NOMO-1 treated with dmso at 0.1 percent for 144 hours (cell line): ENCODE results near the gene RANBP2.

Experiments used
- DNase-seq: peaks from one replicate; lab custom pipeline; 2025; ENCODE audit not compliant: unreplicated experiment; lab: John Stamatoyannopoulos, UW

The RANBP2 gene

DNA sequence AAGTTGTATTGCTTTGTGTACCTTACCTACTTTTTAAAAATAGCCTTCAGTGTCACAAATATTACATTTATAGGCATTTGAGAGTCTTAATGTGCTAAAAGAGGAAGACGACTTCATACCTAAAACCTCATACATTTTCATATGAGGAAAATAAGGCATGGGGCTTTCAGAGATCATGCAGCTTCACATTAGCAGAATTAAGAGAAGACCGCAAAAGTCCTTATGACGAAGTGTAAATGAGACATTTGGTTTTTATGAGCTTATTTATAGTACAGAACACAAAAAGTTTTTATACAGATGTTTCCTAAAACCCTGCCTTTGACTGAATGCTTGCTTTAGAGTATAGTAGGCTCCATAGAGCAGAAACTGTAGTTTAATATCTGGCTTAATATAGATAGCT, 57.2 kb downstream of the RANBP2 start:
- no peak for DNase-seq

DNA sequence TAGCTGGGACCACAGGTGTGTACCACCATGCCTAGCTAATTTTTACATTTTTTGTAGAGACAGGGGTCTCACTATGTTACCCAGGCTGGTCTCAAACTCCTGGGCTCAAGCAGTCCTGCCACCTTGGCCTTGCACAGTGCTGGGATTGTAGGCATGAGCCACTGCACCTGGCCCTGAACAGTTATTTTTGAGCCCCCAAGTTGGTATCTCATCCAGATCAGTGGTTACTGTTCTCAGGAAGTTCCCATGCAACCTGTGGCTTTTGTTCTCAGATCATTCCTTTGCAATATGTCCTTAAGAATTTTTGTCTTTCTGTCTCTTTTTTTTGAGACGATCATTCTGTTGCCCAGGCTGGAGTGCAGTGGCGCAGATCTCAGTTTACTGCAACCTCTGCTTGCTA, 59.6 kb downstream of the RANBP2 start:
- DNase-seq, result no peak

- DNase-seq, result no peak
Measured at GRCh38 chr2:108786008-108786353, 66.7 kb downstream of the RANBP2 start.

DNA sequence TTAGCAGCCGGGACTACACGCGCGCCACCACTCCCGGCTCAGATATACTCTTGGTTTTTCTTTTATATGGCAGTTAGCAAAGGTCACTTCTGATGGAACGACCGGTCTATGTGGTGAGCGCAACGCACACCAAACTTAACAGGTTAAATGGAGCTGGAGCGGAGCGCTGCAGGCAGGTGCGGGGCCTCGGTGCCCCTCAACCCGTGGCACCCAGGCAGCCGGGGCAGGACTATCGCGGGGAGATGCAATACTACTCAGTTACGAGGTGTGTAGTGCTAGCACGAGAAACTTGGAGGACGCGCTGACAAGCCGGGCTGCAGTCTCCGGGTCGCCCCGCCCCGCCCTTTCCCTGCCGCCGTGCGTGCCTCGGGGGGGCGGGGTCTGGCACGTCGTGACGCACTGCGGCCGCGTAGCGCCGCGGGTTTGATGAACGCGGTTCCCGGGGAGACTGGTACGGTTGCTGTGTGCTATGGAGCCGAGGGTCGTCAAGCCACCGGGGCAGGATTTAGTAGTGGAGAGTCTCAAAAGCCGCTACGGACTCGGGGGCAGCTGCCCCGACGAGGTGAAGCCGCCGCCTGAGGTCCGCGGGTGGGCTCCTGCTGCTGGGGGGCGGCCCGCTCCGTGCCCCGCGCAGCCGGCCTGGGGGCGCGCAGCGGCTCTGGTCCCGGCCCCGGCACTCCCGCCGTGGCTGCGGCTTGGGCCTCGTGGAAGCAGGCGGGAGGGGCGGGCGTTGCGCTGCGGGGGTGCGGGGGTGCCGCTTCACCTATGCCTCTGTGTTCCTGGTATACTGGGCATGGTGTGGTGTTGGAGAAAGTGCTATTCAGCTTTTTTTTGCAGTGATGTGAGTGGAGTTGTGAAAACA, 67.3 kb downstream of the RANBP2 start, which contains the start of gene CCDC138:
TSS of gene CCDC138 (plus strand) at position 418 of the 862 bp plus-strand sequence. CDS start at position 470, 52 bp downstream.
- peak; percentile 84 for DNase-seq

DNA sequence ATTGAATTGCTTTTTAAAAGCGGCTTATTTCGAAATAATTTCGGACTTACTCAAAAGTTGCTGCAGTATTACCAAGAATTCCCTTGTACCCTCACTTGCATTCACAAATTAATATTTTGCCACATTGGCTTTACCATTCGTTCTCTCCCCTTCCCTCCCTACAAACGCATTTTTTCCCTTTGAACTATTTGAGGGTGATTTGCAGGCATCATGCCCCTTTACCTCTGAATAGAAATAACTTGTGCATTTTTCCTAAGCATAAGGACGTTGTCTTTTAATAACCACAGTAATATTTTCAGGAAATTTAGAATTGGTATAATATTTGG, 67.9 kb downstream of the RANBP2 start:
- DNase-seq, result no peak

DNA sequence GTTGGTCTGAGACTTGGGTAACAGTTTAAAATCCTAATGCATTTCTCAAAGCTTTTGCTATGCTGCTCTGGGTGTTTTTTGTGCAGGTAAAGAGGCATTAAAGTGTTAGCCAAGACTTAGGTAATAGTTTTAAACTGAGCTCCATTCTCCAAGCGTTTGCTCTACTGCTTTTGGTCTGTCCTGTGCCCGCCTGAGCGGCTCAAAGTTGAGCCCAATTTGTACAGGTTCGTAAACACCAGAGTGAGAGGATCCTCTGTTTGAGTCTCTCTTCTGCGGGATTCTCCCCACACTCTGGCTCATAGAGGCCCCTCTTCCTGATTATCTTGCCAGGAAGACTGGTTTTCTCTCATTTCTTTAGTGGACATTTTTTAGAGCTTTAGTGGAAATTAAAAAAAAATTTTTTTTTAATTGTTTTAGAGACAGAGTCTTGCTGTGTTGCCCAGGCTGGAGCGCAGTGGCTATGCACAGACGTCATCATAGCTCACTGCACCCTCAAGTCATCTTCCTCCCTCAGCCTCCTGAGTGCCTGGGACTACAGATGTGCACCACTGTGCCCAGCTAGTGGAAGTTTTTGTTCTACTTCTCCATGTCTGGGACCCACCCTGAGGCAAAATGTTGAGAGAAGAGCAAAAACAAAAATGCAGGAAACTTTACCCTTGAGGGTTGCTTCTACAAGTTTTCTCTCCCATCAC, 83.9 kb downstream of the RANBP2 start:
- no peak for DNase-seq

DNA sequence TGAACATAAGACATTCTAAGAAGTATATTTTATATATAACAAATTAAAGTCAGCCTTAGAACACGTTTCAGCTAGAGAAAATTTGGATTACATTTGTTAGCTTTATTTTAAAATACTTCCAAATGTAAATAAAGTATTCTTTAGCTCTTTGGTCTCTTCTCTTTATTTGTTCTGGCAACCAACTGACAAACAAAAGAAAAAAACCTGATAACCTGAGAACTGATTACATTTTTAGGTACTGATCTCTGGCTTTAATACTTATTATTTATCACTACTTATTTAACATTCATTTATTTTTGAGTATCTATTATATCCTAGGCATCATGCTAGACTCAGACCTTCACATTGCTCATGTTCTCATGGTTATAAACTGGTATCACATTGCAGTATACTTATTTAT, 85.8 kb downstream of the RANBP2 start:
- DNase-seq, result no peak

DNA sequence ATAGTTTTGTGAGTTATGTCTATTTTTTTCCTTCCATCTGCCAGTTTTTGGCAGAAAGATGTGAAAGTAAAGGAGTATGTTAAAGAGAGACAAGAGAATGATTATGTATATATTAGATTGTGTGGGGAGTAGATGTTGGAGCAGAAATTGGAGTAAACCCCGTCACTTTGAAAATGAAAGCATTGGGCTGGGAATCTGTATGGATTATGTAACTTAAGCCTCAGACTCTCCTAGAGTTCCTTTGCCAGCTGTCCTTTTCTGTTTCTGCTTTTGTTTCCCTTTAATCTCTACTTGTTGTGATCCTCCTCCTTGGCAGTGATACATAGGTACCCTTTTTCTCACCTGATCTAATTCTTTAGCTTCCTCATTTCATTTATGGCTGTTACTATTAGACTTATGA, 86.5 kb downstream of the RANBP2 start:
- DNase-seq, result no peak

DNA sequence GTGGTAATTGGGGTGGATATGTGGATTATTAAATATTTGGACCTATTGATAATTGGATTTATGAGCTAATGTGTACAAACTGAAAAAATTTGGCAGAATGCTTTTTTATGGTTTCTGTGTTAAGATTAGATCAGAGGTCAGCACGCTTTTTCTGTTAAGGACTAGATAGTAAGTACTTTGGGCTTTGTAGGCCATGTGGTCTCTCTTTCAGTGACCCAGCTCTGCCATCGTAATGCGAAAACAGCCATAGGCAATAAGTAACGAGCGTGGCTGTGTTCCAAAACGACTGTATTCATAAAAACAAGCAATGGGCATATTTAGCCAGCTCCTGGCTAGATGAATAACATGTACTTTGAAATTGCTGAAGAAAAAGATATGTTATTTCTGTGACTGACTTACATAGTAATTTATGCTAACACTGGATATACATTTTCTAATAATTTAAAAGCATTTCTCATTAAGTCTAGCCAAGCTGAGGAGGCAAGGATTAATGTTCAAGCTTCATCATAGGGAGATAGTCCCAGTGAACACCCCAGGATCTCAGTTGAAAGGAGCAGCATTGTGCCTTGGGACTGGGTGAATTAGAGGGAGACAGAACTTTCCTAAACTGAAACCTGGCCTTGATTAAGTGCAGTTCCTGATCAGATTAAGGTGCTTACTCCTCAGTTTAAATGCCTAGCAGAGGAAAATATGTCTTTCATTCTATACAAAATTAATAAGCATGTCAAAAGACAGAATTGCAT, 87.3 kb downstream of the RANBP2 start:
- DNase-seq, result no peak

DNA sequence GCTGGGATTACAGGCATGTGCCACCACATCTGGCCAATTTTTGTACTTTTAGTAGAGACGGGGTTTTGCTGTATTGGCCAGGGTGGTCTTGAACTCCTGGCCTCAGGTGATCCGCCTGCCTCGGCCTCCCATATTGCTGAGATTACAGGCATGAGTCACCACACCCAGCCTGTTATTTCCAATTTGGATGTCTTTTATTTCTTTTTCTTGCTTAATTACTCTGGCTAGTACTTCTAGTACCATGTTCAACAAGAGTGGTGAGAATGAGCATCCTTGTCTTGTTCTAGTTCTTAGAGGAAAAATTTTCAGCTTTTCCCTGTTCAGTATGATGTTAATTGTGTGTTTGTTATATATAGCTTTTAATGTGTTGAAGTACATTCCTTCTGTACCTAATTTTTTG, 90.7 kb downstream of the RANBP2 start:
- no peak for DNase-seq

DNA sequence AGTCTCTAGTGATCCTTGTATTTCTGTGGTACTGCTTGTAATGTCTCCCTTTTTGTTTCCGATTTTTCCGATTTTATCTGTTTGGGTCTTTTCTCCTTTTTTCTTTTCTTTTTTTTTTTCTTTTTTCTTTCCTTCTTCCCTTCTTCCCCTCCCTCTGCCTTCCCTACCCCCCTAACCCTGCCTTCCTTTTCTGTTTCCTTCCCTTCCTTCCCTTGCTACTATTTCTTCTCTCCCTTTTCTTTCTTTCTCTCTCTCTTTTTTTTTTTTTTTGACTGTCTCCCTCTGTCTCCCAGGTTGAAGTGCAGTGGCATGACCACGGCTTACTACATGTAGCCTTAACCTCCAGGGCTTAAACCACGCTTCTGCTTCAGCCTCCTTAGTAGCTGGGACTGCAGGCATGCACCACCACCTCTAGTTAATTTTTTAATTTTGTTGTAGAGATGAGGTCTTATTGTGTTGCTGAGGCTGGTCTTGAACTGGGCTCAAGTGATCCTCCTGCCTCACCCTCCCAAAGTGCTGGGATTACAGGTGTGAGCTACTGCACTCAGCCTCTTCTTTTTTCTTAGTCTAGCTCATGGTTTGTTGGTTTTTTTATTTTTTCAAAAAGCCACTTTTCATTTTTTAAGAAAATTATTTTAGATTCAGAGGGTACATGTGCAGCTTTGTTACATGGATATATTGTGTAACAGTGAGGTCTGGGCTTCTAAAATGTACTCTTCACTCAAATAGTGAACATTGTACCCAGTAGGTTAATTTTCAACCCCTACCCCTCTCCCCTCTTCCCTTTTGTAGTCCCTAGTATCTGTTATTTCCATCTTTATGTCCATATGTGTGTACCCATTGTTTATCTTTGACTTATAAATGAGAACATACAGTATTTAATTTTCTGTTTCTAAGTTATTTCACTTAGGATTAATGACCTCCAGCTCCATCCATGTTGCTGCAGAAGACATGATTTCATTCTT, 92.0 kb downstream of the RANBP2 start:
- no peak for DNase-seq

- no peak for DNase-seq
Measured at GRCh38 chr2:108813732-108814131, 94.5 kb downstream of the RANBP2 start.

DNA sequence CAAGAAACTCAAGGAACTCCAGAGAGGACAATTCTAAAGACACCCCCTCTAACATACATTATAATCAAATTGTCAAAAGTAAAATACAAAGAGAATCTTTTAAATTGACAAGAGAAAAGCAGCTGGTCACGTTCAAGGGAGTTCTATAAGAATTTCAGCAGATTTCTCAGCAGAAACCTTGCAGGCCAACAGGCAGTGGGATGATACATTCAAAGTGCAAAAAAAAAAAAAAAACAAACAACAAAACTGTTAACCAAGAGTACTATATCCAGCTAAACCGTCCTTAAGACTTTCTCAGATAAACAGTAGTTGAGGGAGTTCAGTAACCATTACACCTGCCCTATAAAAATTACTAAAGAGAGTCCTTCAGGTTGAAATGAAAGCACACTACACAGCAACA, 101.2 kb downstream of the RANBP2 start:
- no peak for DNase-seq

DNA sequence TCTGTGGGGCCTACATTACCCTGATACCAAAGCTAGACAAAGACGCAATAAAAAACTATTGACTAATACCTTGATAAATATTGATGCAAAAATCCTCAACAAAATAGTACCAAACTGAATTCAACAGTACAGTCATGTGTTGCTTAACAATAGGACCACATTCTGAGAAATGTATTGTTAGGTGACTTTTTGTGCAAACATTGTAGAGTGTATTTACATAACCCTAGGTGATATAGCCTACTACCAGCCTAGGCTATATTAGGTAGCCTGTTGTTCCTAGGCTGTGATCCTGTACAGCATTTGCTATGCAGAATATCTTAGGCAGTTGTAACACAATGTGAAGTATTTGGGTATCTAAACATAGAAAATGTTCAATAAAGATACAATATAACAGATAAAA, 104.0 kb downstream of the RANBP2 start:
- DNase-seq, result no peak

DNA sequence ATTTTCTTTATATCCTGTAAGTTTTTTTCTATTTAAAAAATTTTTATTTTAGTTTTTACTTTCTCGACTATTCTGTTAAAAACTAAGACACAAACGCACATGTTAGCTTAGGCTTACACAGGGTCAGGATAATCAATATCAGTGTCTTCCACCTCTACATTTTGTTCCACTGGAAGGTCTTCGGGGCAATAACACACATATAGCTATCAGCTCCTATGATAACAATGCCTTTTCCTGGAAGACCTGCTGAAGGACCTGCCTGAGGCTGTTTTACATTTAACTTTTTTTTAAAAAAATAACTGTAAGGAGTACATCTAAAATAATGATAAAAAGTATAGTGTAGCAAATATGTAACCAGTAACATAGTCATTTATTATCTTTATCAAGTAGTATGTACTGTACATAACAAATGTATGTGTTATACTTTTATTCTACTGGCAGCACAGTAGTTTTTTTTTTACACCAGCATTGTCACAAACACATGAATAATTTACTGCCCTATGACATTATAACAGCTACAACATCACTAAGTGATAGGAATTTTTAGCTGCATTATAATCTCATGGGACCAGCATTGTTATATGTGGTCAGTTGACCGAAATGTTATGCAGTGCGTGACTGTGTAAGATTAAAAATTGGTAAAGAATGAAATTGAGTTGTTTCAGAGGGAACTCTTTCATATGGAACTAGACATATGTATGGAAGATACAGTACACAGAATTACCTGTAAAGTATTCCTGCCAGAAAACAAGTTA, 105.2 kb downstream of the RANBP2 start:
- DNase-seq, result no peak

GRCh38 chr2:108825254-108825653, 106.0 kb downstream of the RANBP2 start:
- DNase-seq, result no peak

DNA sequence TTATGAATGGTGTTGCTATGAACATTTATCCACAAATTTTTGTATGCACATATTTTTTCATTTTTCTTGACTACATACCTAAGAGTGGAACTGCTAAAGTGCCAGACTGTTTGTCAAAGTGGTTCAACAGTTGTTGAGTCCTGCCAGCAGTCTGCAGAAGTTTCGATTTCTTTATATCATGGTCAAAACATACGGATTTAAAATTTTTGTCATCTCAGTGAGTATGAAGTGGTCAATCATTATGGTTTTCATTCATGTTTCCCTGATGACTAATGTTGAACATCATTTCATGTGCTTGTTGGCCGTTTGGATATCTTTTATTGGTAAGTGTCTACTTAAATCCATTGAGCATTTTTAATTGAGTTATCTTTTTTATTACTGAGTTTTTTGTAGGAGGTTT, 106.5 kb downstream of the RANBP2 start:
- DNase-seq, result no peak

GRCh38 chr2:108829578-108830310, 110.5 kb downstream of the RANBP2 start:
- DNase-seq, result no peak

DNA sequence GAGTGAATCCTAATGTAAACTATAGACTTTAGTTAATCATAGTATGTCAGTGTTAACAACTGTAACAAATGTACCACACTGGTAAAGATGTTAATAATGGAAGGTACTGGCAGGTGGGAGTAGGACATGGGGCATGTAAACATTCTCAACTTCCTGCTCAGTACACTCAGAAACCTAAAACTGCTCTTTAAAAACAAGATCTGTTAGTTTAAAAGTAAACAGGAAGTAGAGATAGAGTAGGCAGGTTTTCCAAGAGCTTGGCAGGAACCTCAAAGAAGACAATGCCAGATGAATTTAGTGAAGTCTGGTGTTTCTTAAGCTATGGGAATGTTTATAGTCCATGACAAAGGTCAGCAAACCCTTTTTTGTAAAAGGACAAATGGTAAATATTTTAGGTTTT, 113.9 kb downstream of the RANBP2 start:
- DNase-seq, result no peak
